HL-60/S4 treated with retinoic acid at 250 ng/mL for 4 days and 3 days (cell line): Measurements from ENCODE around the gene SRF.
"Not testable (repeated sequence)": the region's sequence is repeated elsewhere in the genome, so short reads cannot be mapped to it uniquely, and the experiment has no call there.

Source experiments
- in situ Hi-C: fragments of 300-500 bp; cut with MboI; formaldehyde crosslinking; loops from 2 replicates; pipeline ENCODE4 v1.7.0; 2022; ENCODE audit warnings: low sequenced_read_pairs

The SRF gene

GRCh38 chr6:43170931-43171706, at the start of gene SRF:
SRF (plus strand) TSS chr6:43171269; CDS start chr6:43171657, 388 bp downstream.
- in situ Hi-C loops: no loop called here

- in situ Hi-C loops: no loop called here
Measured at GRCh38 chr6:43122146-43122545, 48.9 kb upstream of the SRF start.

GRCh38 chr6:43123461-43124314, 47.4 kb upstream of the SRF start:
- in situ Hi-C loops: no loop called here

GRCh38 chr6:43124481-43124880, 46.6 kb upstream of the SRF start:
- in situ Hi-C loops: no loop called here

- in situ Hi-C loops: no loop called here
Measured at GRCh38 chr6:43125119-43125518, 46.0 kb upstream of the SRF start.

- in situ Hi-C loops: no loop called here
Measured at GRCh38 chr6:43125555-43125954, 45.5 kb upstream of the SRF start.

GRCh38 chr6:43127180-43127579, 43.9 kb upstream of the SRF start:
- in situ Hi-C loops: no loop called here

GRCh38 chr6:43127877-43128276, 43.2 kb upstream of the SRF start:
- in situ Hi-C loops: no loop called here

- in situ Hi-C loops: no loop called here
Measured at GRCh38 chr6:43128926-43129325, 42.1 kb upstream of the SRF start.

GRCh38 chr6:43129434-43130194, 41.5 kb upstream of the SRF start:
- in situ Hi-C loops: no loop called here

- in situ Hi-C loops: no loop called here
Measured at GRCh38 chr6:43130429-43130828, 40.6 kb upstream of the SRF start.

- in situ Hi-C loops: not testable (repeated sequence)
Measured at GRCh38 chr6:43131379-43131778, 39.7 kb upstream of the SRF start.

- in situ Hi-C loops: no loop called here
Measured at GRCh38 chr6:43138267-43138666, 32.8 kb upstream of the SRF start.

- in situ Hi-C loops: loop anchor here (10.0 kb wide), 1 partner anchor 235 kb away; no protein-coding TSS in a partner anchor
Measured at GRCh38 chr6:43139973-43140372, 31.1 kb upstream of the SRF start.

GRCh38 chr6:43141644-43142043, 29.4 kb upstream of the SRF start:
- in situ Hi-C loops: loop anchor here (10.0 kb wide), 1 partner anchor 237 kb away; no protein-coding TSS in a partner anchor

- in situ Hi-C loops: loop anchor here (10.0 kb wide), 1 partner anchor 237 kb away; no protein-coding TSS in a partner anchor
Measured at GRCh38 chr6:43142101-43142500, 29.0 kb upstream of the SRF start.

- in situ Hi-C loops: loop anchor here (10.0 kb wide), 1 partner anchor 239 kb away; no protein-coding TSS in a partner anchor
Measured at GRCh38 chr6:43143235-43144128, 27.6 kb upstream of the SRF start.

GRCh38 chr6:43144879-43145278, 26.2 kb upstream of the SRF start:
- in situ Hi-C loops: loop anchor here (10.0 kb wide), 1 partner anchor 240 kb away; no protein-coding TSS in a partner anchor

GRCh38 chr6:43146261-43146660, 24.8 kb upstream of the SRF start:
- in situ Hi-C loops: loop anchor here (10.0 kb wide), 1 partner anchor 241 kb away; no protein-coding TSS in a partner anchor
